ENCODE results near the gene ELMO3.

DNA sequence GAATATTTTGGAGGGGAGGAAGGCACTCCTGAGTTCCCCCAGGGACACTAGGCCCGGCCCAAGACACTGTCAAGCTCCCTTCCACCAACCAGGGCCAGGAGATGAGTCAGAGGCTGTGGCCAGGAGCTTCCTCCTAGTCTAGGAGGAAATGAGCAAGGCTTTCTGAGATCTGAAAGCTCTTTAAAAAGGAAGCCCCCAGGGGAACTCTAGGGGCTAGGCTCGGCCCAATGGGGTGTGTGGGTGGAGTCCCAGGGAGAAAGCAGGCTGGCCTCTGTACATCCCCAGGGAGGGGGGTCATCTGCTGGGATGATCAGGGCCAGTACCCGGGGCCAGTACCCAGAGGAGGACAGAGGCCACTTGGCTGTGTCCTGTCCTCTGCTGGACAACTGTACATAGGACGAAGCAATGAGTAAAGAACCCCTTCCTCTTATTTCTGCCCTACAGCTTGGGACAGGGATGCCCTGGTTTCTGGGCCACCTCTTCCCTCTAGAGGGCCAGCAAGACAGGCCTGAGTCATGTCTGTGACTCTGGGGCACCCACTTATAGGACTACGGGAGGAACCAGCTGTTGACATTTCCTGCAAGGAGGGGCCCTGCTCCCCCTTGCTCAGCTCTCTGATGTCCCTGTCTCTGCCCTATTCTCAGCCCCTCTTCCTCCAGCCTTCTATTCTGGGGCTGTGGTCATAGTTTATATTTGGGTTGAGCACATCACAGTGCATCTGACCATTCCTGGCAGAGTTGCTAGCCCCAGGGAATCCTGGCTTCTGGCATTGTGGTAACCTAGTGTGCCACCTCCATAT, 45.7 kb downstream of the ELMO3 start:
- TF ChIP-seq, protein P1, sequence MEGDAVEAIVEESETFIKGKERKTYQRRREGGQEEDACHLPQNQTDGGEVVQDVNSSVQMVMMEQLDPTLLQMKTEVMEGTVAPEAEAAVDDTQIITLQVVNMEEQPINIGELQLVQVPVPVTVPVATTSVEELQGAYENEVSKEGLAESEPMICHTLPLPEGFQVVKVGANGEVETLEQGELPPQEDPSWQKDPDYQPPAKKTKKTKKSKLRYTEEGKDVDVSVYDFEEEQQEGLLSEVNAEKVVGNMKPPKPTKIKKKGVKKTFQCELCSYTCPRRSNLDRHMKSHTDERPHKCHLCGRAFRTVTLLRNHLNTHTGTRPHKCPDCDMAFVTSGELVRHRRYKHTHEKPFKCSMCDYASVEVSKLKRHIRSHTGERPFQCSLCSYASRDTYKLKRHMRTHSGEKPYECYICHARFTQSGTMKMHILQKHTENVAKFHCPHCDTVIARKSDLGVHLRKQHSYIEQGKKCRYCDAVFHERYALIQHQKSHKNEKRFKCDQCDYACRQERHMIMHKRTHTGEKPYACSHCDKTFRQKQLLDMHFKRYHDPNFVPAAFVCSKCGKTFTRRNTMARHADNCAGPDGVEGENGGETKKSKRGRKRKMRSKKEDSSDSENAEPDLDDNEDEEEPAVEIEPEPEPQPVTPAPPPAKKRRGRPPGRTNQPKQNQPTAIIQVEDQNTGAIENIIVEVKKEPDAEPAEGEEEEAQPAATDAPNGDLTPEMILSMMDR (IDR thresholded peaks at IDR 0.05): peak in 2 of 6 experiments; percentile 5 to 35
- TF ChIP-seq POLR2AphosphoS5 (IDR thresholded peaks at IDR 0.05) (peak; percentile 49 to 61), EP300 (IDR thresholded peaks at IDR 0.05) (no peak)

All from upper lobe of left lung (tissue), 4 donors.